Spleen (tissue), 13 donors: ENCODE measurements around the gene MOSPD2. TPM values are rescaled to one million over a fixed set of nuclear protein-coding genes. Genes with fewer than 3 reads are reported as not detected.

Source experiments
- DNase-seq: peaks from one replicate; pipeline ENCODE4 v3.0.0-alpha.2; 2020
- H3K27ac ChIP-seq, 8 donors: fragments of 200-600 bp; sonication (generic) in 7 of 8; 1 replicate in 4 of 8; 2 replicates in 4 of 8; pipeline versions ENCODE4 v1.5.0 to v1.8.0; 2016 to 2021; ENCODE audit warnings: inconsistent platforms in 4 of 8, mild to moderate bottlenecking in 4 of 8, moderate library complexity in 1 of 8
- H3K27me3 ChIP-seq, 7 donors: fragments of 200-600 bp; sonication (generic) in 6 of 7; replicated peaks in 1 of 7; 1 replicate in 4 of 7; 2 replicates in 3 of 7; pipeline versions ENCODE4 v1.5.0 to v1.8.0; 2016 to 2021; ENCODE audit warnings: inconsistent platforms in 3 of 7, mild to moderate bottlenecking in 1 of 7
- H3K36me3 ChIP-seq, 6 donors: fragments of 200-600 bp; sonication (generic) in 5 of 6; 1 replicate in 4 of 6; 2 replicates in 2 of 6; pipeline versions ENCODE4 v1.5.0 to v1.8.0; 2016 to 2021; ENCODE audit warnings: inconsistent platforms in 2 of 6
- H3K4me1 ChIP-seq, 6 donors: fragments of 200-600 bp; sonication (generic) in 5 of 6; 1 replicate in 3 of 6; 2 replicates in 3 of 6; pipeline versions ENCODE4 v1.5.0 to v1.8.0; 2016 to 2021; ENCODE audit warnings: inconsistent platforms in 3 of 6
- H3K4me3 ChIP-seq, 8 donors: fragments of 200-600 bp; sonication (generic) in 7 of 8; 1 replicate in 4 of 8; 2 replicates in 4 of 8; pipeline versions ENCODE4 v1.5.0 to v1.8.0; 2016 to 2021; ENCODE audit warnings: inconsistent platforms in 4 of 8, mild to moderate bottlenecking in 4 of 8, moderate library complexity in 2 of 8
- H3K9me3 ChIP-seq, 8 donors: fragments of 200-600 bp; sonication (generic) in 7 of 8; 1 replicate in 4 of 8; 2 replicates in 4 of 8; pipeline versions ENCODE4 v1.5.0 to v1.8.0; 2016 to 2021; ENCODE audit warnings: inconsistent platforms in 4 of 8
- CTCF ChIP-seq, 11 experiments: fragments of 200-600 bp in 7 of 11; fragments of 450-650 bp in 4 of 11; sonication (generic) in 4 of 11; IDR thresholded peaks in 8 of 11; conservative IDR thresholded peaks in 3 of 11; 1 replicate in 7 of 11; 2 replicates in 4 of 11; pipeline versions ENCODE4 v1.4.0 to v1.8.0; 2016 to 2021; ENCODE audit warnings: antibody characterized with exemption in 11 of 11, inconsistent platforms in 4 of 11, mild to moderate bottlenecking in 1 of 11
- POLR2A ChIP-seq, 3 donors: fragments of 450-650 bp; IDR thresholded peaks; one replicate each; pipeline ENCODE4 v1.5.1; 2017; ENCODE audit warnings: antibody characterized with exemption in 3 of 3, mild to moderate bottlenecking in 1 of 3
- POLR2AphosphoS5 ChIP-seq, 3 donors: sonication (generic); formaldehyde crosslinking; IDR thresholded peaks; one replicate each; pipeline ENCODE4 v1.5.1; 2017; ENCODE audit warnings: antibody characterized with exemption in 3 of 3
- WGBS, 5 donors: extraction: QIAGEN DNeasy Blood & Tissue Kit in 3 of 5; methylation state at CpG; one replicate each; pipeline versions ENCODE4 v1.1.5 to v1.1.7; 2013 to 2018; 5-methylcytosine and 5-hydroxymethylcytosine counted together
- intact Hi-C: fragments of 100-400 bp; cut with DNase I; formaldehyde crosslinking; loops from one replicate; pipeline ENCODE4 v1.15.0; 2023; ENCODE audit warnings: low total_unique reads
- long read RNA-seq, 2 donors: transcript quantifications; one replicate each; lab custom pipeline, GENCODE V29; 2026
- polyA plus RNA-seq, 3 donors: library from polyadenylated mRNA; stranded (reverse); fragments of 200-250 nt; gene quantifications; one replicate each; pipeline ENCODE4 v1.2.1, GENCODE V29; 2013
- total RNA-seq, 7 donors: library from RNA; depleted of rRNA in 3 of 7; stranded (reverse); fragments of >200 nt in 3 of 7; fragmentation: NEBNext Ultra II Directional in 4 of 7; extraction: Animal tissue kit (Norgen Biotek cat#: 25700) in 4 of 7; gene quantifications; one replicate each; pipeline versions ENCODE4 v1.1.0 to v1.2.1, GENCODE V29; 2016 to 2021
- donor health status: healthy with polysubstance abuse.
- donor health status: DM: no; HTN: no; CAD: no; lungs with moderate emphysema.
- donor health status: DM: no; HTN: no; CAD: no.
- donor health status: Bipolar disorder and iron deficiency.
- donor health status: healthy.
- donor health status: DM: no; HTN: no; CAD: no.
- donor health status: DM: yes; HTN: yes; CAD: no.

The MOSPD2 gene
- total RNA-seq, result 10 to 100 TPM; 22.8 to 40.5 (median 33.4) TPM
- polyA plus RNA-seq, result 1 to 10 TPM; 3.2 to 6.0 (median 4.2) TPM
- long read RNA-seq, donor 1, full-length matches to known transcripts, result 2 of 2 reads
- long read RNA-seq, donor 1, partial matches to known transcripts, result 0 of 2 reads
- long read RNA-seq, donor 1, other reads (novel, unspliced or antisense), result 0 of 2 reads
- long read RNA-seq, donor 2, full-length matches to known transcripts, result 2 of 2 reads
- long read RNA-seq, donor 2, partial matches to known transcripts, result 0 of 2 reads
- long read RNA-seq, donor 2, other reads (novel, unspliced or antisense), result 0 of 2 reads

GRCh38 chrX:14872851-14873675 lies at the start of gene MOSPD2, which contains the start of gene FANCB:
Gene MOSPD2 (plus strand): TSS chrX:14873421. CDS start chrX:14873529, 108 bp downstream.
Gene FANCB (minus strand): TSS chrX:14873069. CDS start chrX:14865510, 7,559 bp downstream.
- intact Hi-C loops, result no loop called here
- Histone ChIP-seq H3K9me3 (no peaks in the 10 kb centered on the region), H3K36me3 (no peaks in the 10 kb centered on the region), H3K4me1 (peaks cover 0 to 33% (median 9%) of the 10 kb centered on the region in 6 donors), H3K27ac (peak within 1 kb of the TSS; percentile 61 to 94 (median 86)), H3K27me3 (no peaks in the 10 kb centered on the region), H3K4me3 (peak within 1 kb of the TSS; percentile 45 to 87 (median 54))
- peak; percentile 72 to 88 (median 85) for TF ChIP-seq POLR2AphosphoS5 (IDR thresholded peaks at IDR 0.05)
- TF ChIP-seq CTCF (IDR thresholded peaks at IDR 0.05 in 8 of 11, conservative IDR thresholded peaks at IDR 0.05 in 3 of 11), result peak in 1 of 11 experiments; percentile 24
- TF ChIP-seq POLR2A (IDR thresholded peaks at IDR 0.05), result peak in 1 of 3 donors; percentile 25
- WGBS, 5 donors, result 0 to 50% (median 2%) methylated on average over 7 to 78 of the region's 78 CpGs
- DNase-seq, result peak; percentile 98

- intact Hi-C loops, result no loop called here
- Histone ChIP-seq H3K9me3 (peaks cover 0 to 12% (median 0%) of the 10 kb centered on the region in 8 donors), H3K36me3 (no peaks in the 10 kb centered on the region), H3K4me3 (no peak overlapping the region), H3K4me1 (no peaks in the 10 kb centered on the region), H3K27me3 (no peaks in the 10 kb centered on the region), H3K27ac (no peak overlapping the region)
- no peak for TF ChIP-seq POLR2A (IDR thresholded peaks at IDR 0.05)
- TF ChIP-seq CTCF (IDR thresholded peaks at IDR 0.05 in 8 of 11, conservative IDR thresholded peaks at IDR 0.05 in 3 of 11), result no peak
- TF ChIP-seq POLR2AphosphoS5 (IDR thresholded peaks at IDR 0.05), result no peak
- no peak for DNase-seq
Observed at GRCh38 chrX:14825851-14826250, 47.4 kb upstream of the MOSPD2 start.

- peaks cover 0 to 12% (median 0%) of the 10 kb centered on the region in 8 donors for H3K9me3 ChIP-seq
- intact Hi-C loops, result no loop called here
- H3K4me1 ChIP-seq, result no peaks in the 10 kb centered on the region
- WGBS, 5 donors, result 58 to 95% (median 77%) methylated on average over 3 of the region's 3 CpGs
- H3K27me3 ChIP-seq, result no peaks in the 10 kb centered on the region
- no peaks in the 10 kb centered on the region for H3K36me3 ChIP-seq
- H3K27ac ChIP-seq, result no peak overlapping the region
- TF ChIP-seq POLR2AphosphoS5 (IDR thresholded peaks at IDR 0.05), result no peak
- no peak for TF ChIP-seq POLR2A (IDR thresholded peaks at IDR 0.05)
- TF ChIP-seq CTCF (IDR thresholded peaks at IDR 0.05 in 8 of 11, conservative IDR thresholded peaks at IDR 0.05 in 3 of 11), result no peak
- H3K4me3 ChIP-seq, result no peak overlapping the region
- DNase-seq, result no peak
Observed at GRCh38 chrX:14826319-14826718, 46.9 kb upstream of the MOSPD2 start.

GRCh38 chrX:14829643-14830042 lies 43.6 kb upstream of the MOSPD2 start:
- H3K9me3 ChIP-seq, result peaks cover 0 to 12% (median 0%) of the 10 kb centered on the region in 8 donors
- H3K4me3 ChIP-seq, result no peak overlapping the region
- no peaks in the 10 kb centered on the region for H3K4me1 ChIP-seq
- intact Hi-C loops, result no loop called here
- 63 to 97% (median 93%) methylated on average over 2 of the region's 2 CpGs for WGBS, 5 donors
- H3K27ac ChIP-seq, result no peak overlapping the region
- H3K27me3 ChIP-seq, result no peaks in the 10 kb centered on the region
- H3K36me3 ChIP-seq, result no peaks in the 10 kb centered on the region
- DNase-seq, result no peak
- no peak for TF ChIP-seq POLR2AphosphoS5 (IDR thresholded peaks at IDR 0.05)
- TF ChIP-seq POLR2A (IDR thresholded peaks at IDR 0.05), result no peak
- no peak for TF ChIP-seq CTCF (IDR thresholded peaks at IDR 0.05 in 8 of 11, conservative IDR thresholded peaks at IDR 0.05 in 3 of 11)
